HepG2 (cell line): ENCODE data around the gene ACYP2. TPM values are rescaled to one million over a fixed set of nuclear protein-coding genes. Genes with fewer than 3 reads are reported as not detected.

Experiments
- HIVEP1 ChIP-seq: sonication (generic); formaldehyde crosslinking; IDR thresholded peaks from 2 replicates; pipeline ENCODE4 v1.4.0; 2020; ENCODE audit warnings: mild to moderate bottlenecking, missing genetic modification reagents
- HOXA3 ChIP-seq: sonication (generic); formaldehyde crosslinking; IDR thresholded peaks from 2 replicates; pipeline ENCODE4 v1.5.0; 2020; ENCODE audit warnings: missing genetic modification reagents
- NCOA1 ChIP-seq: sonication (generic); formaldehyde crosslinking; IDR thresholded peaks from 2 replicates; pipeline ENCODE4 v1.9.0; 2021; ENCODE audit warnings: missing genetic modification reagents
- NFRKB ChIP-seq: fragments of 450-650 bp; IDR thresholded peaks from 2 replicates; pipeline ENCODE4 v1.6.1; 2017
- NR2C2 ChIP-seq: sonication (generic); formaldehyde crosslinking; IDR thresholded peaks from 2 replicates; pipeline ENCODE4 v1.4.0; 2020; ENCODE audit warnings: missing genetic modification reagents, mild to moderate bottlenecking, moderate library complexity, borderline replicate concordance
- PTBP1 ChIP-seq: fragments of 200-400 bp; formaldehyde crosslinking; IDR thresholded peaks from 2 replicates; pipeline ENCODE4 v1.6.1; 2018; ENCODE audit warnings: low read length, low read depth; ENCODE audit not compliant: poor library complexity, severe bottlenecking
- SRF ChIP-seq: IDR thresholded peaks from 2 replicates; pipeline ENCODE4 v1.6.1; 2011; ENCODE audit warnings: mild to moderate bottlenecking, low read depth, low read length, moderate library complexity
- U2AF2 ChIP-seq: fragments of 200-400 bp; formaldehyde crosslinking; IDR thresholded peaks from 2 replicates; pipeline ENCODE4 v1.6.1; 2017; ENCODE audit warnings: low read depth, mild to moderate bottlenecking, low read length
- ZFX ChIP-seq: sonication (generic); formaldehyde crosslinking; IDR thresholded peaks from 2 replicates; pipeline ENCODE4 v1.4.0; 2020; ENCODE audit warnings: mild to moderate bottlenecking, low read depth, missing genetic modification reagents, moderate library complexity
- ZNF274 ChIP-seq: sonication (generic); formaldehyde crosslinking; IDR thresholded peaks from 2 replicates; pipeline ENCODE4 v1.5.1; 2020; ENCODE audit warnings: mild to moderate bottlenecking, missing genetic modification reagents
- ZNF282 ChIP-seq: fragments of 450-650 bp; IDR thresholded peaks from 2 replicates; pipeline ENCODE4 v1.6.1; 2018; ENCODE audit not compliant: partially characterized antibody
- ZNF337 ChIP-seq: sonication (generic); formaldehyde crosslinking; IDR thresholded peaks from 2 replicates; pipeline ENCODE4 v1.5.1; 2020; ENCODE audit warnings: missing genetic modification reagents, low read depth, mild to moderate bottlenecking, borderline replicate concordance
- ZNF570 ChIP-seq: sonication (generic); formaldehyde crosslinking; IDR thresholded peaks from 2 replicates; pipeline ENCODE4 v1.4.0; 2020; ENCODE audit warnings: mild to moderate bottlenecking, missing genetic modification reagents, borderline replicate concordance
- ZNF660 ChIP-seq: sonication (generic); formaldehyde crosslinking; IDR thresholded peaks from 2 replicates; pipeline ENCODE4 v1.5.1; 2020; ENCODE audit warnings: mild to moderate bottlenecking, low read depth, missing genetic modification reagents, borderline replicate concordance
- ZNF737 ChIP-seq: sonication (generic); formaldehyde crosslinking; IDR thresholded peaks from 2 replicates; pipeline ENCODE4 v1.5.0; 2020; ENCODE audit warnings: missing genetic modification reagents, mild to moderate bottlenecking, borderline replicate concordance
- ZNF746 ChIP-seq: sonication (generic); formaldehyde crosslinking; IDR thresholded peaks from 2 replicates; pipeline ENCODE4 v1.8.0; 2022; ENCODE audit warnings: mild to moderate bottlenecking, missing genetic modification reagents
- ZSCAN25 ChIP-seq: sonication (generic); formaldehyde crosslinking; IDR thresholded peaks from 2 replicates; pipeline ENCODE4 v1.8.0; 2022; ENCODE audit warnings: mild to moderate bottlenecking, missing genetic modification reagents
- polyA plus RNA-seq, 8 experiments: library from polyadenylated mRNA; depleted of rRNA in 3 of 8; stranded (reverse) in 7 of 8; unstranded in 1 of 8; fragments of >200 nt; fragmentation: Illumina TruSeq in 4 of 8; extraction: Trizol in 4 of 8; gene quantifications; 2 replicates each; pipeline versions ENCODE4 v1.2.1 to v1.2.3, GENCODE V29; 2011 to 2016; ENCODE audit warnings: low read depth in 4 of 8, missing spikeins in 1 of 8, mixed read lengths in 1 of 8; ENCODE audit not compliant: insufficient read depth in 1 of 8
- total RNA-seq, 5 experiments: library from RNA; depleted of rRNA; stranded (reverse); fragments of >200 nt; fragmentation: Illumina TruSeq; extraction: Trizol; gene quantifications; 2 replicates each; pipeline ENCODE4 v1.2.3, GENCODE V29; 2016; ENCODE audit warnings: low read depth in 1 of 5
- TF ChIP-seq, protein P1 (sequence below): sonication (generic); formaldehyde crosslinking; IDR thresholded peaks from 2 replicates; pipeline ENCODE4 v1.4.0; 2020; ENCODE audit warnings: missing genetic modification reagents
- TF ChIP-seq, protein P2 (sequence below): sonication (generic); formaldehyde crosslinking; IDR thresholded peaks from 2 replicates; pipeline ENCODE4 v1.9.0; 2021; ENCODE audit warnings: missing genetic modification reagents, mild to moderate bottlenecking, borderline replicate concordance
- TF ChIP-seq, protein P3 (sequence below): IDR thresholded peaks from 2 replicates; pipeline ENCODE4 v1.6.1; 2016; ENCODE audit warnings: low read depth, missing genetic modification reagents, missing compliant biosample characterization
- TF ChIP-seq, protein P4 (sequence below): sonication (generic); formaldehyde crosslinking; IDR thresholded peaks from 2 replicates; pipeline ENCODE4 v1.4.0; 2020; ENCODE audit warnings: missing genetic modification reagents

ACYP2 gene
- total and polyA plus RNA-seq, 2 of the 13 experiments (the other 11 are each of a cell fraction or from before 2014, with no cell fraction given): 12.3 to 12.7 TPM

DNA sequence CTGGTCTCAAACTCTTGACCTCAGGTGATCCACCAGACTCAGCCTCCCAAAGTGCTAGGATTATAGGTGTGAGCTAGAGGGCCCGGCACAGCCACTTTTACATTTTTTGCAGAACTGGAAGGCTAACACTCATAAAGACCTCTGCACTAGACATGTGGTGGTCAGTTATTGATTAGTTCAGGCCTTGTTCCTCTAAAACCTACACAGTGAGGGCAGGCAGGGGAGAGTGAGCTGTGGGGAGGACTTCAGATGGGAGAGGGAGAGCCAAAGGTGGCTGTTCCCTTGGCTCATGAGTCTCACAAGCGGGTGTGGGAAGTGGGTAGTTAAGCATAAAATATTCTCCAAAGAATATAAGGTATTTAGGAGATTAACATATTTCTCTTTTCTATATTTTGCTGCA, 29.3 kb upstream of the ACYP2 start (continued):
- TF ChIP-seq, protein P1, sequence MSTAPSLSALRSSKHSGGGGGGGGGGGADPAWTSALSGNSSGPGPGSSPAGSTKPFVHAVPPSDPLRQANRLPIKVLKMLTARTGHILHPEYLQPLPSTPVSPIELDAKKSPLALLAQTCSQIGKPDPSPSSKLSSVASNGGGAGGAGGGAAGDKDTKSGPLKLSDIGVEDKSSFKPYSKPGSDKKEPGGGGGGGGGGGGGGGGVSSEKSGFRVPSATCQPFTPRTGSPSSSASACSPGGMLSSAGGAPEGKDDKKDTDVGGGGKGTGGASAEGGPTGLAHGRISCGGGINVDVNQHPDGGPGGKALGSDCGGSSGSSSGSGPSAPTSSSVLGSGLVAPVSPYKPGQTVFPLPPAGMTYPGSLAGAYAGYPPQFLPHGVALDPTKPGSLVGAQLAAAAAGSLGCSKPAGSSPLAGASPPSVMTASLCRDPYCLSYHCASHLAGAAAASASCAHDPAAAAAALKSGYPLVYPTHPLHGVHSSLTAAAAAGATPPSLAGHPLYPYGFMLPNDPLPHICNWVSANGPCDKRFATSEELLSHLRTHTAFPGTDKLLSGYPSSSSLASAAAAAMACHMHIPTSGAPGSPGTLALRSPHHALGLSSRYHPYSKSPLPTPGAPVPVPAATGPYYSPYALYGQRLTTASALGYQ: no peak
- TF ChIP-seq NR2C2 (CRISPR knock-in tag) (no peak), ZFX (CRISPR knock-in tag) (peak; percentile 30; the same call in 1 of the 2 replicates), NFRKB (no peak), ZNF282 (no peak), PTBP1 (no peak), ZNF660 (CRISPR knock-in tag) (no peak), ZNF746 (CRISPR knock-in tag) (no peak), ZNF570 (no peak), ZNF337 (CRISPR knock-in tag) (no peak), ZSCAN25 (CRISPR knock-in tag) (peak; percentile 76), HIVEP1 (no peak), ZNF274 (CRISPR knock-in tag) (no peak), NCOA1 (no peak), U2AF2 (no peak), ZNF737 (CRISPR knock-in tag) (no peak), SRF (no peak), HOXA3 (CRISPR knock-in tag) (no peak)
- TF ChIP-seq, protein P2, sequence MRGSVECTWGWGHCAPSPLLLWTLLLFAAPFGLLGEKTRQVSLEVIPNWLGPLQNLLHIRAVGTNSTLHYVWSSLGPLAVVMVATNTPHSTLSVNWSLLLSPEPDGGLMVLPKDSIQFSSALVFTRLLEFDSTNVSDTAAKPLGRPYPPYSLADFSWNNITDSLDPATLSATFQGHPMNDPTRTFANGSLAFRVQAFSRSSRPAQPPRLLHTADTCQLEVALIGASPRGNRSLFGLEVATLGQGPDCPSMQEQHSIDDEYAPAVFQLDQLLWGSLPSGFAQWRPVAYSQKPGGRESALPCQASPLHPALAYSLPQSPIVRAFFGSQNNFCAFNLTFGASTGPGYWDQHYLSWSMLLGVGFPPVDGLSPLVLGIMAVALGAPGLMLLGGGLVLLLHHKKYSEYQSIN (CRISPR knock-in tag): no peak
- TF ChIP-seq, protein P3, sequence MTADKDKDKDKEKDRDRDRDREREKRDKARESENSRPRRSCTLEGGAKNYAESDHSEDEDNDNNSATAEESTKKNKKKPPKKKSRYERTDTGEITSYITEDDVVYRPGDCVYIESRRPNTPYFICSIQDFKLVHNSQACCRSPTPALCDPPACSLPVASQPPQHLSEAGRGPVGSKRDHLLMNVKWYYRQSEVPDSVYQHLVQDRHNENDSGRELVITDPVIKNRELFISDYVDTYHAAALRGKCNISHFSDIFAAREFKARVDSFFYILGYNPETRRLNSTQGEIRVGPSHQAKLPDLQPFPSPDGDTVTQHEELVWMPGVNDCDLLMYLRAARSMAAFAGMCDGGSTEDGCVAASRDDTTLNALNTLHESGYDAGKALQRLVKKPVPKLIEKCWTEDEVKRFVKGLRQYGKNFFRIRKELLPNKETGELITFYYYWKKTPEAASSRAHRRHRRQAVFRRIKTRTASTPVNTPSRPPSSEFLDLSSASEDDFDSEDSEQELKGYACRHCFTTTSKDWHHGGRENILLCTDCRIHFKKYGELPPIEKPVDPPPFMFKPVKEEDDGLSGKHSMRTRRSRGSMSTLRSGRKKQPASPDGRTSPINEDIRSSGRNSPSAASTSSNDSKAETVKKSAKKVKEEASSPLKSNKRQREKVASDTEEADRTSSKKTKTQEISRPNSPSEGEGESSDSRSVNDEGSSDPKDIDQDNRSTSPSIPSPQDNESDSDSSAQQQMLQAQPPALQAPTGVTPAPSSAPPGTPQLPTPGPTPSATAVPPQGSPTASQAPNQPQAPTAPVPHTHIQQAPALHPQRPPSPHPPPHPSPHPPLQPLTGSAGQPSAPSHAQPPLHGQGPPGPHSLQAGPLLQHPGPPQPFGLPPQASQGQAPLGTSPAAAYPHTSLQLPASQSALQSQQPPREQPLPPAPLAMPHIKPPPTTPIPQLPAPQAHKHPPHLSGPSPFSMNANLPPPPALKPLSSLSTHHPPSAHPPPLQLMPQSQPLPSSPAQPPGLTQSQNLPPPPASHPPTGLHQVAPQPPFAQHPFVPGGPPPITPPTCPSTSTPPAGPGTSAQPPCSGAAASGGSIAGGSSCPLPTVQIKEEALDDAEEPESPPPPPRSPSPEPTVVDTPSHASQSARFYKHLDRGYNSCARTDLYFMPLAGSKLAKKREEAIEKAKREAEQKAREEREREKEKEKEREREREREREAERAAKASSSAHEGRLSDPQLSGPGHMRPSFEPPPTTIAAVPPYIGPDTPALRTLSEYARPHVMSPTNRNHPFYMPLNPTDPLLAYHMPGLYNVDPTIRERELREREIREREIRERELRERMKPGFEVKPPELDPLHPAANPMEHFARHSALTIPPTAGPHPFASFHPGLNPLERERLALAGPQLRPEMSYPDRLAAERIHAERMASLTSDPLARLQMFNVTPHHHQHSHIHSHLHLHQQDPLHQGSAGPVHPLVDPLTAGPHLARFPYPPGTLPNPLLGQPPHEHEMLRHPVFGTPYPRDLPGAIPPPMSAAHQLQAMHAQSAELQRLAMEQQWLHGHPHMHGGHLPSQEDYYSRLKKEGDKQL (CRISPR knock-in tag): no peak
- TF ChIP-seq, protein P4, sequence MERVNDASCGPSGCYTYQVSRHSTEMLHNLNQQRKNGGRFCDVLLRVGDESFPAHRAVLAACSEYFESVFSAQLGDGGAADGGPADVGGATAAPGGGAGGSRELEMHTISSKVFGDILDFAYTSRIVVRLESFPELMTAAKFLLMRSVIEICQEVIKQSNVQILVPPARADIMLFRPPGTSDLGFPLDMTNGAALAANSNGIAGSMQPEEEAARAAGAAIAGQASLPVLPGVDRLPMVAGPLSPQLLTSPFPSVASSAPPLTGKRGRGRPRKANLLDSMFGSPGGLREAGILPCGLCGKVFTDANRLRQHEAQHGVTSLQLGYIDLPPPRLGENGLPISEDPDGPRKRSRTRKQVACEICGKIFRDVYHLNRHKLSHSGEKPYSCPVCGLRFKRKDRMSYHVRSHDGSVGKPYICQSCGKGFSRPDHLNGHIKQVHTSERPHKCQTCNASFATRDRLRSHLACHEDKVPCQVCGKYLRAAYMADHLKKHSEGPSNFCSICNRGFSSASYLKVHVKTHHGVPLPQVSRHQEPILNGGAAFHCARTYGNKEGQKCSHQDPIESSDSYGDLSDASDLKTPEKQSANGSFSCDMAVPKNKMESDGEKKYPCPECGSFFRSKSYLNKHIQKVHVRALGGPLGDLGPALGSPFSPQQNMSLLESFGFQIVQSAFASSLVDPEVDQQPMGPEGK: no peak
